Kidney (tissue), 14 donors: ENCODE results near the gene CLDN6. TPM values are rescaled to one million over a fixed set of nuclear protein-coding genes. Genes with fewer than 3 reads are reported as not detected.
A peak's percentile ranks its signal among the peaks of the same experiment; 100 is the strongest.

Experiments used
- DNase-seq, 5 donors: peaks; one replicate each; pipeline ENCODE4 v3.0.0-alpha.2; 2013 to 2020
- FAIRE-seq: peaks from 2 replicates; lab custom pipeline; 2012; peaks lifted over from hg19 to GRCh38; lab: Jason Lieb, UNC
- H3K27ac ChIP-seq, 2 donors: one replicate each; pipeline ENCODE4 v1.7.0; 2013; ENCODE audit warnings: low read depth in 2 of 2, low read length in 2 of 2, inconsistent platforms in 1 of 2
- H3K27me3 ChIP-seq: one replicate; pipeline ENCODE4 v1.7.1; 2013; ENCODE audit warnings: low read length, inconsistent platforms; ENCODE audit not compliant: control insufficient read depth, insufficient read depth
- H3K36me3 ChIP-seq, 3 donors: one replicate each; pipeline versions ENCODE4 v1.7.0 to v1.7.1; 2013; ENCODE audit warnings: low read length in 3 of 3, control low read depth in 1 of 3, inconsistent platforms in 1 of 3; ENCODE audit not compliant: insufficient read depth in 3 of 3, control insufficient read depth in 2 of 3
- H3K4me1 ChIP-seq, 3 donors: one replicate each; pipeline versions ENCODE4 v1.7.0 to v1.7.1; 2013; ENCODE audit warnings: low read length in 3 of 3, inconsistent platforms in 1 of 3, low read depth in 1 of 3; ENCODE audit not compliant: control insufficient read depth in 2 of 3, insufficient read depth in 2 of 3
- H3K4me3 ChIP-seq, 3 donors: one replicate each; pipeline versions ENCODE4 v1.7.0 to v1.8.1; 2013; ENCODE audit warnings: low read length in 3 of 3, control low read depth in 1 of 3, inconsistent platforms in 1 of 3
- H3K9ac ChIP-seq, 3 donors: one replicate each; pipeline versions ENCODE4 v1.7.0 to v1.7.1; 2013; ENCODE audit warnings: low read length in 3 of 3, control low read depth in 1 of 3, inconsistent platforms in 1 of 3
- H3K9me3 ChIP-seq, 3 donors: one replicate each; pipeline versions ENCODE4 v1.7.0 to v1.7.1; 2013; ENCODE audit warnings: low read length in 3 of 3, control low read depth in 1 of 3, inconsistent platforms in 1 of 3; ENCODE audit not compliant: control insufficient read depth in 2 of 3, insufficient read depth in 1 of 3
- intact Hi-C: fragments of 100-400 bp; cut with DNase I; formaldehyde crosslinking; loops from one replicate; pipeline ENCODE4 v1.11.1; 2022
- polyA plus RNA-seq: library from polyadenylated mRNA; stranded (reverse); fragments of 350-450 nt; fragmentation: Illumina TruSeq; extraction: RNeasy Lipid Tissue Mini Kit (QIAGEN cat#74804); gene quantifications from one replicate; pipeline ENCODE4 v1.2.3, GENCODE V29; 2014; ENCODE audit warnings: low read depth, low replicate concordance; ENCODE audit not compliant: insufficient read depth
- total RNA-seq: library from RNA; stranded (reverse); fragmentation: NEBNext Ultra II Directional; extraction: Animal tissue kit (Norgen Biotek cat#: 25700); gene quantifications from one replicate; pipeline ENCODE4 v1.2.1, GENCODE V29; 2021
- TF ChIP-seq, protein P1 (sequence below): IDR thresholded peaks from 3 replicates; pipeline ENCODE4 v1.5.1; 2012; ENCODE audit warnings: mild to moderate bottlenecking, moderate library complexity, borderline replicate concordance; ENCODE audit not compliant: insufficient read depth; ENCODE audit errors: extremely low read depth
- donor health status: control.
- donor health status: control.
- donor health status: control.
- donor health status: control.
- donor health status: control.
- donor health status: DM: yes; HTN: yes; CAD: no.
- donor health status: Normal renal cell carcinoma (clear cell type).

Gene CLDN6
- total and polyA plus RNA-seq, 2 donors from 2014 or later = 0.47 TPM; not detected in 1

DNA sequence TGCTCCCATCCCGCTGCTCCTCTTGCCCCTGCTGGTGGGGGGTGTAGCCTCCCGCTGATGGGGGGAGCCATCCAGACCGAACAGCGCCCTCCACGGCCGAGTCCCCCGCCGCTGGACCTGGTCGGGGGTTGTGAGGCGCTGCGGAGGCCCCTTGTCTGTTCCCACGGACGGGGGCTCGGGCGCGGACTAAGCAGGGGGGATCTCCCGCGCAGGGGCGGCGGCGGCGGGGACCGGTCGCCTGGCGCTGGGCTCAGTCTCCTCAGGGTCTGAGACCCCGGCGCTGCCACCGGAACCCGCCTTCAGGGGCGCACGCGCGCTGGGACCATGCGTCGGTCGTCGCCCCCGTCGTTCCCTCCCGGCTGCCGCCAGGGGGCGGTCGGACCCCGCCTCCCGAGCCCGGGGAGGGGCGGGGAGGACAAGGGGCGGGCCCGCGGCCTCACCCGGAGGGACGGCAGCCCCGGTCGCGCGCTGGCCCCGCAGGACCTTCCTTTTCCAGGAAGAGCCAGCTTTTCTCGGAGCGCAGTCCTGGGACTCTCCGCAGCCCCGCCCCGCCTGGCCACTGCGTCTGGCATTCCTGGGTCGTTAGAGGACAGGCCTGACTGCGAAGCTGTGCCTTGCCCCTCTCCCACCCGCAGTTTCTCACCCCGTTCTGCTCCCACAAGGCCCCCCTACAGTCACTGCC, 41.2 kb upstream of the CLDN6 start:
- peak overlapping the region; percentile 21 to 83 (median 49) for H3K9ac ChIP-seq
- peak overlapping the region; percentile 77 to 84 for H3K27ac ChIP-seq
- H3K4me1 ChIP-seq = peaks cover 0 to 7% (median 3%) of the 10 kb centered on the region in 3 donors
- intact Hi-C loops = no loop called here
- no peaks in the 10 kb centered on the region for H3K9me3 ChIP-seq
- no peaks in the 10 kb centered on the region for H3K27me3 ChIP-seq
- TF ChIP-seq, protein P1, sequence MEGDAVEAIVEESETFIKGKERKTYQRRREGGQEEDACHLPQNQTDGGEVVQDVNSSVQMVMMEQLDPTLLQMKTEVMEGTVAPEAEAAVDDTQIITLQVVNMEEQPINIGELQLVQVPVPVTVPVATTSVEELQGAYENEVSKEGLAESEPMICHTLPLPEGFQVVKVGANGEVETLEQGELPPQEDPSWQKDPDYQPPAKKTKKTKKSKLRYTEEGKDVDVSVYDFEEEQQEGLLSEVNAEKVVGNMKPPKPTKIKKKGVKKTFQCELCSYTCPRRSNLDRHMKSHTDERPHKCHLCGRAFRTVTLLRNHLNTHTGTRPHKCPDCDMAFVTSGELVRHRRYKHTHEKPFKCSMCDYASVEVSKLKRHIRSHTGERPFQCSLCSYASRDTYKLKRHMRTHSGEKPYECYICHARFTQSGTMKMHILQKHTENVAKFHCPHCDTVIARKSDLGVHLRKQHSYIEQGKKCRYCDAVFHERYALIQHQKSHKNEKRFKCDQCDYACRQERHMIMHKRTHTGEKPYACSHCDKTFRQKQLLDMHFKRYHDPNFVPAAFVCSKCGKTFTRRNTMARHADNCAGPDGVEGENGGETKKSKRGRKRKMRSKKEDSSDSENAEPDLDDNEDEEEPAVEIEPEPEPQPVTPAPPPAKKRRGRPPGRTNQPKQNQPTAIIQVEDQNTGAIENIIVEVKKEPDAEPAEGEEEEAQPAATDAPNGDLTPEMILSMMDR = peak; percentile 94
- no peaks in the 10 kb centered on the region for H3K36me3 ChIP-seq
- H3K4me3 ChIP-seq = peak overlapping the region; percentile 45 to 65 (median 49)
- FAIRE-seq (no peak), DNase-seq (peak; percentile 91 to 98 (median 94))

DNA sequence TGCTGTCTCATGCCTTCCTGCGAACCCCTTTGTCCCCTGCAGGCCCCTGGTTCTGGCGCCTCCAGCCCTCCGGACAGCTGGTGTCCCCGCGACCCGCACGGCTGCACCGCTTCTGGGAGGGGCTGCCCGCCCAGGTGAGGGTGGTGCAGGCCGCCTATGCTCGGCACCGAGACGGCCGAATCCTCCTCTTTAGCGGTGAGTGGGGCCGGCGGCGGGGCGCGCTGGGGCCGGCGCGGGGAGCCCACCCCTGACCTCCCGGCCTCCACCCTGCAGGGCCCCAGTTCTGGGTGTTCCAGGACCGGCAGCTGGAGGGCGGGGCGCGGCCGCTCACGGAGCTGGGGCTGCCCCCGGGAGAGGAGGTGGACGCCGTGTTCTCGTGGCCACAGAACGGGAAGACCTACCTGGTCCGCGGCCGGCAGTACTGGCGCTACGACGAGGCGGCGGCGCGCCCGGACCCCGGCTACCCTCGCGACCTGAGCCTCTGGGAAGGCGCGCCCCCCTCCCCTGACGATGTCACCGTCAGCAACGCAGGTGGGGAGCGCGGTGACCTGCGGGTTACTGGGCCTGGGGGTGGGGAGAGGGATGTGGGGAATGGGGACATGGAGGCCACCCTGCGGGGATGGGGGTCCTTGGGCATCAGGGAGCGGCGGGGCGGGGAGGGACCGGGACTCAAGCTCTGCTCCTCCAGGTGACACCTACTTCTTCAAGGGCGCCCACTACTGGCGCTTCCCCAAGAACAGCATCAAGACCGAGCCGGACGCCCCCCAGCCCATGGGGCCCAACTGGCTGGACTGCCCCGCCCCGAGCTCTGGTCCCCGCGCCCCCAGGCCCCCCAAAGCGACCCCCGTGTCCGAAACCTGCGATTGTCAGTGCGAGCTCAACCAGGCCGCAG, 40.4 kb upstream of the CLDN6 start:
- TF ChIP-seq, protein P1 = peak; percentile 5
- intact Hi-C loops = no loop called here

DNA sequence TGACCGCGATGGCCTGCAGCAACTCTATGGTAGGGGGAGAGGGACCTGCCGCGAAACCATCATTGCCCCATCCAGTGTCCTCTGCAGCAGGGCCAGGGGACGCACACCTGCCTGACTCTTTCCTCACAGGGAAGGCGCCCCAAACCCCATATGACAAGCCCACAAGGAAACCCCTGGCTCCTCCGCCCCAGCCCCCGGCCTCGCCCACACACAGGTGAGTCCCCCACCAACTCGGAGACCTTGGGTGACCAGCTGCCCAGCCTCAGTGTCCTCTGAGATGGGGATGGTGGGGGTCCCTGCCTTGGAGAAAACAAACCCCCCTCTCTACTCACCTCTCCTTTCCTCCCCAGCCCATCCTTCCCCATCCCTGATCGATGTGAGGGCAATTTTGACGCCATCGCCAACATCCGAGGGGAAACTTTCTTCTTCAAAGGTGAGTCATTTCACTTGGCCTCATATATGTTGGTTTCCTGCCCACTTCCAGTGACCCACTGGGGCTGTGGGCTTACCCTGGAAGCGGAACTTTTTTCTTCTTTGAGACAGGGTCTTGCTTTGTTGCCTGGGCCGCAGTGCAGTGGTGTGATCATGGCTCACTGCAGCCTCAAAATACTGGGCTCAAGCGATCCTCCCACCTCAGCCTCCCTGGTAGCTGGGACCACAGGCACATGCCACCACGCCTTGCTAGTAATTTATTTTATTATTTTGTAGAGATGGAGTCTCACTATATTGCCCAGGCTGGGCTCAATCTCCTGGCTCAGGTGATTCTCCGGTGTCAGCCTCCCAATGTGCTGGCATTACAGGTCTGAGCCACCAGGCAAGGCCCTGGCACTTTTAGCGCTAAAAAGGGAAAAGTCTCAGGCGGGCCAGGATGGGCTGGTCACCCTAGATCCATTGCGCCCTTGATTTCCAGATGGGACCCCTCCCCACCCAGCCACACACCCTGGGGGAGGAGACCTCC, 39.5 kb upstream of the CLDN6 start:
- H3K9me3 ChIP-seq = no peaks in the 10 kb centered on the region
- no peak overlapping the region for H3K9ac ChIP-seq
- peaks cover 0 to 7% (median 3%) of the 10 kb centered on the region in 3 donors for H3K4me1 ChIP-seq
- FAIRE-seq (no peak), DNase-seq (peak in 2 of 5 donors; percentile 48 to 78)
- intact Hi-C loops = no loop called here
- H3K4me3 ChIP-seq = no peak overlapping the region
- H3K27ac ChIP-seq = no peak overlapping the region
- no peaks in the 10 kb centered on the region for H3K27me3 ChIP-seq
- TF ChIP-seq, protein P1 = no peak
- no peaks in the 10 kb centered on the region for H3K36me3 ChIP-seq

More for the DNA sequence above, 40.4 kb upstream of the CLDN6 start:
- peak overlapping the region in 1 of 2 donors; percentile 24 for H3K27ac ChIP-seq
- H3K27me3 ChIP-seq = no peaks in the 10 kb centered on the region
- H3K36me3 ChIP-seq = no peaks in the 10 kb centered on the region
- peak overlapping the region in 2 of 3 donors; percentile 49 to 55 for H3K9ac ChIP-seq
- FAIRE-seq (no peak), DNase-seq (peak; percentile 62 to 88 (median 71))
- H3K9me3 ChIP-seq = no peaks in the 10 kb centered on the region
- peak overlapping the region; percentile 36 to 65 (median 49) for H3K4me3 ChIP-seq
- peaks cover 0 to 7% (median 3%) of the 10 kb centered on the region in 3 donors for H3K4me1 ChIP-seq
